Breast epithelium (tissue), 4 donors: ENCODE results near the gene RETNLB. TPM values are rescaled to one million over a fixed set of nuclear protein-coding genes. Genes with fewer than 3 reads are reported as not detected.

Source experiments
- DNase-seq, 2 donors: peaks; one replicate each; pipeline ENCODE4 v3.0.0-alpha.2; 2019; ENCODE audit warnings: low spot score in 2 of 2
- H3K27ac ChIP-seq, 2 donors: fragments of 200-600 bp; sonication (generic) in 1 of 2; one replicate each; pipeline ENCODE4 v1.5.1; 2016 to 2019; ENCODE audit warnings: mild to moderate bottlenecking in 1 of 2
- H3K27me3 ChIP-seq, 2 donors: fragments of 200-600 bp; sonication (generic) in 1 of 2; one replicate each; pipeline versions ENCODE4 v1.5.1 to v1.6.0; 2017 to 2019; ENCODE audit warnings: control low read depth in 1 of 2, mild to moderate bottlenecking in 1 of 2
- H3K36me3 ChIP-seq: fragments of 200-600 bp; one replicate; pipeline ENCODE4 v1.5.1; 2019
- H3K4me1 ChIP-seq, 2 donors: fragments of 200-600 bp; sonication (generic); one replicate each; pipeline ENCODE4 v1.5.1; 2016 to 2019; ENCODE audit warnings: control low read depth in 1 of 2
- H3K4me3 ChIP-seq, 3 donors: fragments of 200-600 bp; sonication (generic); 1 replicate in 2 of 3; 2 replicates in 1 of 3; pipeline ENCODE4 v1.5.1; 2016 to 2019; ENCODE audit warnings: mild to moderate bottlenecking in 3 of 3, moderate library complexity in 2 of 3
- H3K9me3 ChIP-seq, 2 donors: fragments of 200-600 bp; sonication (generic) in 1 of 2; one replicate each; pipeline ENCODE4 v1.5.1; 2016 to 2019; ENCODE audit warnings: control low read depth in 1 of 2
- POLR2A ChIP-seq: fragments of 450-650 bp; IDR thresholded peaks from one replicate; pipeline ENCODE4 v1.6.1; 2016; ENCODE audit warnings: antibody characterized with exemption, mild to moderate bottlenecking, moderate library complexity
- POLR2AphosphoS5 ChIP-seq, 3 donors: sonication (generic); formaldehyde crosslinking; IDR thresholded peaks; one replicate each; pipeline ENCODE4 v1.6.1; 2017; ENCODE audit warnings: antibody characterized with exemption in 3 of 3
- intact Hi-C: fragments of 100-400 bp; cut with DNase I; formaldehyde crosslinking; loops from one replicate; pipeline ENCODE4 v1.15.1; 2023; ENCODE audit warnings: low total_unique reads
- total RNA-seq, 3 donors: library from RNA; depleted of rRNA; stranded (reverse); fragments of >200 nt; gene quantifications; one replicate each; pipeline ENCODE4 v1.1.0, GENCODE V29; 2016
- TF ChIP-seq, protein P1 (sequence below), 3 donors: fragments of 450-650 bp; IDR thresholded peaks; one replicate each; pipeline ENCODE4 v1.5.1; 2016 to 2017; ENCODE audit warnings: antibody characterized with exemption in 3 of 3, mild to moderate bottlenecking in 3 of 3, moderate library complexity in 3 of 3

RETNLB gene
- total RNA-seq, 3 donors from 2014 or later, result not detected

DNA sequence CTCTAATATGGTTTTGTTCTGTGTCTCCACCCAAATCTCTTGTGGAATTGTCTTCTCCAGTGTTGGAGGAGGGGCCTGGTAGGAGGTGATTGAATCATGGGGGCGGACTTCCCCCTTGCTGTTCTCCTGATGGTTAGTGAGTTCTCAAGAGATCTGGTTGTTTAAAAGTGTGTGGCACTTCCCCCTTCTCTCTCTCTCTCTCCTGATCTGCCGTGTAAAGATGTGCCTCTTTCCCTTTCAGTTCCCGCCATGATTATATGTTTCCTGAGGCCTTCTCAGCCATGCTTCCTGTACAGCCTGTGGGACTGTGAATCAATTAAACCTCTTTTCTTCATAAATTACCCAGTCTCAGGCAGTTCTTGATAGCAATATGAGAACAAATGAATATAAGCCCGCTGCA, 33.1 kb downstream of the RETNLB start:
- H3K27ac ChIP-seq, result no peak overlapping the region
- intact Hi-C loops, result no loop called here
- no peak for TF ChIP-seq POLR2AphosphoS5 (IDR thresholded peaks at IDR 0.05)
- TF ChIP-seq POLR2A, result no peak
- TF ChIP-seq, protein P1, sequence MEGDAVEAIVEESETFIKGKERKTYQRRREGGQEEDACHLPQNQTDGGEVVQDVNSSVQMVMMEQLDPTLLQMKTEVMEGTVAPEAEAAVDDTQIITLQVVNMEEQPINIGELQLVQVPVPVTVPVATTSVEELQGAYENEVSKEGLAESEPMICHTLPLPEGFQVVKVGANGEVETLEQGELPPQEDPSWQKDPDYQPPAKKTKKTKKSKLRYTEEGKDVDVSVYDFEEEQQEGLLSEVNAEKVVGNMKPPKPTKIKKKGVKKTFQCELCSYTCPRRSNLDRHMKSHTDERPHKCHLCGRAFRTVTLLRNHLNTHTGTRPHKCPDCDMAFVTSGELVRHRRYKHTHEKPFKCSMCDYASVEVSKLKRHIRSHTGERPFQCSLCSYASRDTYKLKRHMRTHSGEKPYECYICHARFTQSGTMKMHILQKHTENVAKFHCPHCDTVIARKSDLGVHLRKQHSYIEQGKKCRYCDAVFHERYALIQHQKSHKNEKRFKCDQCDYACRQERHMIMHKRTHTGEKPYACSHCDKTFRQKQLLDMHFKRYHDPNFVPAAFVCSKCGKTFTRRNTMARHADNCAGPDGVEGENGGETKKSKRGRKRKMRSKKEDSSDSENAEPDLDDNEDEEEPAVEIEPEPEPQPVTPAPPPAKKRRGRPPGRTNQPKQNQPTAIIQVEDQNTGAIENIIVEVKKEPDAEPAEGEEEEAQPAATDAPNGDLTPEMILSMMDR (IDR thresholded peaks at IDR 0.05), result no peak

GRCh38 chr3:108722724-108723123, 34.5 kb downstream of the RETNLB start:
- no peak for TF ChIP-seq POLR2A
- TF ChIP-seq POLR2AphosphoS5 (IDR thresholded peaks at IDR 0.05), result no peak
- TF ChIP-seq, protein P1 (IDR thresholded peaks at IDR 0.05), result no peak

More for the DNA sequence above, 33.1 kb downstream of the RETNLB start:
- Histone ChIP-seq H3K4me1 (no peaks in the 10 kb centered on the region), H3K4me3 (no peak overlapping the region), H3K36me3 (no peaks in the 10 kb centered on the region), H3K9me3 (no peaks in the 10 kb centered on the region), H3K27me3 (no peaks in the 10 kb centered on the region)
- no peak for DNase-seq

GRCh38 chr3:108719178-108719806, 37.9 kb downstream of the RETNLB start:
- TF ChIP-seq, protein P1 (IDR thresholded peaks at IDR 0.05), result no peak
- TF ChIP-seq POLR2AphosphoS5 (IDR thresholded peaks at IDR 0.05), result no peak
- TF ChIP-seq POLR2A, result no peak
- no peaks in the 10 kb centered on the region for H3K9me3 ChIP-seq
- H3K4me1 ChIP-seq, result no peaks in the 10 kb centered on the region
- intact Hi-C loops, result no loop called here
- H3K36me3 ChIP-seq, result no peaks in the 10 kb centered on the region
- no peak overlapping the region for H3K27ac ChIP-seq
- no peak overlapping the region for H3K4me3 ChIP-seq
- no peak for DNase-seq
- no peaks in the 10 kb centered on the region for H3K27me3 ChIP-seq

More at GRCh38 chr3:108722724-108723123, 34.5 kb downstream of the RETNLB start:
- H3K27ac ChIP-seq, result no peak overlapping the region
- H3K36me3 ChIP-seq, result no peaks in the 10 kb centered on the region
- no peak overlapping the region for H3K4me3 ChIP-seq
- intact Hi-C loops, result no loop called here
- no peaks in the 10 kb centered on the region for H3K9me3 ChIP-seq
- DNase-seq, result no peak
- no peaks in the 10 kb centered on the region for H3K4me1 ChIP-seq
- no peaks in the 10 kb centered on the region for H3K27me3 ChIP-seq

GRCh38 chr3:108718454-108718853, 38.8 kb downstream of the RETNLB start:
- TF ChIP-seq POLR2AphosphoS5 (IDR thresholded peaks at IDR 0.05) (no peak), POLR2A (no peak)
- TF ChIP-seq, protein P1 (IDR thresholded peaks at IDR 0.05), result no peak

DNA sequence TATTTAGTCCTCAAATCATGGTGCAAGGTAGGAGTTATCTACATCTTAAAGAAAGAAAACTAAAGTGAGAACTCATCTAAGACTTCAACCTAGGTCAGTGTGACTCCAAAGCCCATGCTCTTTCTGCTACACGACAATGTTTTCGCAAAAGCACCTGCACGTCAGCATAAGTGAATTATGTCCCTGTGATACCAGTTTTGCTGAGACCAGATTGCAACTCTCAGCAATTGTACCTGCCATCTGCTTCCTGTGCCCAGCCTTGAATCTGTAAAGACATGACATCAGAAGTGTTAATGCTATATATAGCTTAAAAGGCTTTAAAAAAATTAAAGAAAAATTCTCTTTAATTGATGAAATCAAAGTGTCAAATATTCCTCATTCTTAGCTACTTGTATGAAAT, 43.4 kb downstream of the RETNLB start:
- Histone ChIP-seq H3K27me3 (no peaks in the 10 kb centered on the region), H3K27ac (no peak overlapping the region), H3K4me1 (no peaks in the 10 kb centered on the region), H3K4me3 (no peak overlapping the region), H3K36me3 (no peaks in the 10 kb centered on the region), H3K9me3 (no peaks in the 10 kb centered on the region)
- TF ChIP-seq, protein P1 (IDR thresholded peaks at IDR 0.05), result no peak
- TF ChIP-seq POLR2A (no peak), POLR2AphosphoS5 (IDR thresholded peaks at IDR 0.05) (no peak)
- intact Hi-C loops, result no loop called here
- no peak for DNase-seq

More at GRCh38 chr3:108718454-108718853, 38.8 kb downstream of the RETNLB start:
- DNase-seq, result no peak
- Histone ChIP-seq H3K9me3 (no peaks in the 10 kb centered on the region), H3K27me3 (no peaks in the 10 kb centered on the region), H3K4me3 (no peak overlapping the region), H3K4me1 (no peaks in the 10 kb centered on the region), H3K27ac (no peak overlapping the region), H3K36me3 (no peaks in the 10 kb centered on the region)
- intact Hi-C loops, result no loop called here
